Stimulated activated CD8-positive, alpha-beta memory T cell treated with anti-CD3 and anti-CD28 coated beads, Interleukin-15, amount 100 ng/mL, for 1 hour (primary cell): ENCODE measurements around the gene TOM1L2.

Source experiments
- DNase-seq: peaks from one replicate; pipeline ENCODE4 v3.0.0-alpha.2; 2020; ENCODE audit warnings: low read depth

The TOM1L2 gene

GRCh38 chr17:17994271-17995069, 22.3 kb upstream of the TOM1L2 start:
- no peak for DNase-seq

DNA sequence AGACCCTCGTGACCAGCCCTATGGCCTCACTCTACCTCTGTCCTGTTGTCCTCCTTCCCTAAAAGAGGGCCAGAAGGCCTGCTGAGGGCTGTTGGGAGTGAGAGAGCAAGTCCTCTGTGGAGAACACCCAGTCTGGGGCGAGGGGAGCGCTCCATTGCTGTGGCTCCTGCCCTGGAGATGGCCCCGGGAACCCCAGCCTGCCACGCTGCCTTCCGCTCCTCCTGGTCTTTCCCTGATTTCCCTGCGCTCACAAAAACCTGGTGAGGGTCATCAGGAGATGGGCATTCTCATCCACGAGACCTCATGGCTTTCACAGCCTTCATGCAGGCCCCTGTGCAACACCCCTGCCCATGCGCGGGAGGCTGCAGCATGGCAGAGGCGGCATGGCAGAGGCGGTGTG, 21.7 kb upstream of the TOM1L2 start:
- DNase-seq, result no peak

DNA sequence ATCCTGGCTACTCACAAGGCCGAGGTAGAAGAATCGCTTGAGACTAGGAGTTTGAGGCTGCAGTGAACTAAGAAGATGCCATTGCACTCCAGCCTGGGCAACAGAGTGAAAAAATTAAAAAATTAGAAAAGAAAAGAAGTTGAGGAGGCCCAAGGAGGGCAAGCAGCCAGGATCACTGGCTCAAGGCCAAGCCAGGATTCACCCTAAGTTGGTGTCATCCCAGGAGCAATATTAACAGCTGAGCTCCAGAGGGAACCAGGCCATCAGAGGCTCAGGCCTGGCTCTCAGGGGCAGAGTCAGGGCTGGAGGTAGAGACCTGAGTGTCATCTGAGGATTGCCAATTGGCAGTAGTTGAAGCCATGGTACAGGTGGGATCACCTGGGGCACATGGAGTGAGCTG, 21.2 kb upstream of the TOM1L2 start:
- no peak for DNase-seq

GRCh38 chr17:17990282-17990681, 18.1 kb upstream of the TOM1L2 start:
- DNase-seq, result no peak

- no peak for DNase-seq
These were observed 17.4 kb upstream of the TOM1L2 start for GRCh38 chr17:17989618-17990017.

DNA sequence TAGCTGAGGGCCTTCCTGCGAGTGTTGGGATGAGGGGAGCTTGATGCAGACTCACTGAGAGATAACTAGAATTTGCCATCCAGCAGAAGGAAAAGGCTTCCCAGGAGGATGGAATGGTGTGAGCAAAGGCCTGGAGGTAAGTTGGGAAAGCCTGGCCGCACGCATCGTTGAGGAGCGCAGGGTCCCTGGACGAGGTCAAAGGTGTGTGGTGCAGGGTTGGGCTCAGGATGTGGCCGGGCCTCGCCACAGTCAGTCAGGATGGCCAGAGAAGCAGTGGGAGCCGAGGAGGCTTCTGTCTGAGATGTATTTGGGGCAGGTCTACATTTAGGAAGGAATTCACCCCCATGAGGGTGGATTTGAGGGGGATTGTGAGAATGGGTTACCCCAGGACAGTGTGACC, 16.9 kb upstream of the TOM1L2 start:
- DNase-seq, result no peak

GRCh38 chr17:17988427-17988945, 16.3 kb upstream of the TOM1L2 start:
- DNase-seq, result no peak

DNA sequence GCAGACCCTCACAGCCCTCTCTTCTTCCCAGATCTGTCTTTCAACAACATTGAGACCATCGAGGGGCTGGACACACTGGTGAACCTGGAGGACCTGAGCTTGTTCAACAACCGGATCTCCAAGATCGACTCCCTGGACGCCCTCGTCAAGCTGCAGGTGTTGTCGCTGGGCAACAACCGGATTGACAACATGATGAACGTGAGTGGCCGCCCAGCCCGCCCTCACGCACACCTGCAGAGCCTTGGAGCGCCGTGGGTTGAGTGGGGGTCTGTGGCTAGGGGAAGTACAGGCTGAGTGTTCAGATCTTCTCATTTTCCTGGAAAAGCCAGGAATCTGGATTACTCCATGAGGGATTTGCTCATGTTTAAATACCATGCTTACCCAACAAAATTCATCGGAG, 15.7 kb upstream of the TOM1L2 start:
- no peak for DNase-seq

- no peak for DNase-seq
These were observed 15.1 kb upstream of the TOM1L2 start for GRCh38 chr17:17987187-17987896.

DNA sequence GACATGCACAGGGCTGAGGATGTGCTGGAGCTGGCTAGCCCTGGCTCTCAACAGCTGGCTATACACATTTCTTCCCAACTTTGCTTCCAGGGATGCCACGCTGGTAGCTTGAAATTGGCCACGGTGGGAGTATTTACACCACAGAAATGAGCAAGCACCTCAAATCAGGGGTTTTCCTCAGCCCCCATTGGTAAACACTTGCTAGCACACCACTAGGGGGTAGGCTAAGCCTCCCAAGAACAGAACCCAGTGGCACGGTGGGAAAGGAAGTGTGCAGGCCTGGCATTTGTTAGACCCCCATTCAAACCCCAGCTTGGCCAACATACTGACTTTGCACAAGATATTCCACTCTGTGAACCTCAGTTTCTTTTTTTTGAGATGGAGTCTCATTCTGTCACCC, 13.4 kb upstream of the TOM1L2 start:
- DNase-seq, result no peak

DNA sequence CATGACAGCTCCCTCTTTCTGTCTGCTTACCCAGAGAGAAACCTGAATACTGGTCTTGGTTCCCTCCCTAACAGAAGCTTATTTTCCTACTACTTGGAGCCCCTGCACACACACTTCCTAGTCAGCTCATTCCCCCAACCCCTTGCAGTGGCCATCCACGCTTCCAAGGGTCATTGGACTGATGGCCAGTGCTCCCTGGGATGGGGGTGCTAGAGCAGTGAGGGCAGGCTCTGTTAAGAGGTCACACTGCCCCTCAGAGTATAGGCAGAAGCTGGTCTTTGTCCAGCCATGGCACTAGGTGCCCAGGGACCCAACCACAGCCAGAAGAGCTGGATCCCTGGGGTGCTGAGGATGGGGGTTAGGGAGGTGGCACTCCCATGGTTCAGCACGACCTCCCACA, 13.0 kb upstream of the TOM1L2 start:
- DNase-seq, result no peak

- DNase-seq, result no peak
These were observed 11.6 kb upstream of the TOM1L2 start for GRCh38 chr17:17983776-17984175.

- no peak for DNase-seq
These were observed 11.2 kb upstream of the TOM1L2 start for GRCh38 chr17:17983376-17983775.

DNA sequence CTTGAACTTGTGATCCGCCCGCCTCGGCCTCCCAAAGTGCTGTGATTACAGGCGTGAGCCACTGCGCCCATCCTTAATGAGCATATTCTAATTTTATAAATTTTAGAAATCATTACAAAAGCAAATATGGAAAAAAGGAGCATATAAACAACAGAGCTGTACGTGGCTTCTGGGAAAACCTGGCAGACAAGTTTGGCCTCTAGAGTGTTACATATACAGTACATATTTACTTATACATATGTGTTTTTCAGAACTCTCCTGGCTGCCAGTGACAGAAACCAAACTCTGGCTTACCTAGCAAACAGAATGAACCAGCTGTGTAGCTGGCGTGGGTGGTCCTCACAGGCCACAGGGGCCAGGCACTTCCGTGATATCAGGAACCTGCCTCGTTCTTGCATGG, 10.6 kb upstream of the TOM1L2 start:
- DNase-seq, result no peak

DNA sequence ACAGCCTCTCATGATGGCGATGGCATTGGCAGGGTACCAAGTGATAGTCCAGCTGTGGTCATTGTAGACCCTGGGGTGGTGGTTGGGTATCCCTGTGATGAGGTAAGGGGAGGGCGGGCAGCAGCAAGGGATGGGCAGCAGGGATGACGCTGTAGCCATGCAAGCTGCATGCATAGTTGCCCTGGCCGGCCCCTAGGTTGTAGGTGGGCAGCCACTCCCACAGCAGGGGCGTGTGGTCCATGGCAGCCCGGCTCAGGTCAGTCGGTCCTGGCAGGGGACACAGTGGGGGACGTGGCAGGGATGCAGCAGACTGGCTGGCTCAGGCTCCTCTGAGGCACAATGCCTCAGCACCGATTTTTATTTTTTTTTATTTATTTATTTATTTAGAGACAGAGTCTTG, 9.1 kb upstream of the TOM1L2 start:
- no peak for DNase-seq

DNA sequence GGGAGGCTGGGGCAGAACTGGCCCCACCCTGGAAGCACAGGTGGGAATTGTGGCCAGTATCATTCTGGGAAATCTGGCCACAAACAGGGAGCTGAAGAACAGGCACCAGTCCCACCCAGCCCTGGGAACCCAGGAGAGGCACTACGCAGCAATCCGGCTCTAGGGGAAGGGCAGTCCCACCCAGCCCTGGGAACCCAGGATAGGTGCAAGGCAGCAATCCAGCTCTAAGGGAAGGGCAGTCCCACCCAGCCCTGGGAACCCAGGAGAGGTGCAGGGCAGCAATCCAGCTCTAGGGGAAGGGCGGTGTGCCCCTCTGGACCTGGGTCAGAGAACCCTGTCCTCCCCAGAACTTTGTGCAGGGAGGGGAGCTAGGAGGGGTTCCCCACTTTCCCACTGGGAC, 7.6 kb upstream of the TOM1L2 start:
- no peak for DNase-seq

- no peak for DNase-seq
These were observed 6.6 kb upstream of the TOM1L2 start for GRCh38 chr17:17978481-17979424.

DNA sequence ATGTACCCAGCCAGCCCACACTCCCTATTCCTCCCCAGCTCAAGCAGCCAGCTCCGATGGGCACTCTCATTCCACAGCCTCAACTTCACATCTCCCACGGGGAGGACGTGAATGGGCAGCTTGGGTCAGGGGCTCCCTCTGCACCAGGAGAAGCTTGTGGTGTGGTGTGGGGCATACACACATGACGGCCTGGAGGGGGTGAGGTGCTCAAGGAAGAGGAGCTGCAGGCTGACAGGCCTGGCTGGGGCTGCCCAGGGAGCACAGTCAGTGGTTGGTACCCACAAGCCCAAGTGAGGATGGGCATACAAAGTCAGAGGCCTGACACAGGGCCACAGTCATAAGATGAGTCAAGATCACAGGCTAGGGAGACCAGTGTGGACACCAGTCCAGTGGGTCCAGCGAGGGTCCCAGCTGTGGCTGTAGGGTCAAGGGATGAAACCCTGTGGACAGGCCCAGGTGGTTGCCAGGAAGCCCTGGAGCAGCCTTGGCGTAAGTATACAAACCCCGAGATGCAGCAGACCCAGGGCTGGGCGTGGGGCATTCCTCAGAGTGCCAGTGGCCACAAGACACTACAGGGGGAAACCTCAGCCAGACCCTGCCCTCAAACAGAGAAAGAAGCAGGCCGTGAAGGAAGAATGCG, 4.9 kb upstream of the TOM1L2 start:
- no peak for DNase-seq

DNA sequence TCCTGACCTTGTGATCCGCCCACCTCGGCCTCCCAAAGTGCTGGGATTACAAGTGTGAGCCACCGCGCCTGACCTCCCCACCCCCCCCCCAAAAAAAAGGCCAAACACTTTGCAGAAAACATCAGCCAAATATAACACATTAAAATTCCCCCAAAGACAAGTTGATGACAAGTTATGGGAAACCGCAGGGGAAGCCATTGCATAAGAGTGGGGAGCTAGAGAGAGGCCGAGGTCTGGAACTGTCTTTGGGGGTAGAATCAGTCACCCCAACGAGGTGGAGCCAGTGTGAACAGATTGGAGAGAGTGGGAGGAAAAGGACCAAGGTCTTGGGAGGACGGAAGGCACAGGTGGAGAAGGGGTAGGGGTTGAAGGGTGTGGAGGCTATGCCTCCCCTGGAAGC, 3.2 kb upstream of the TOM1L2 start:
- DNase-seq, result no peak

GRCh38 chr17:17972952-17973254, 703 bp upstream of the TOM1L2 start:
- DNase-seq, result no peak

DNA sequence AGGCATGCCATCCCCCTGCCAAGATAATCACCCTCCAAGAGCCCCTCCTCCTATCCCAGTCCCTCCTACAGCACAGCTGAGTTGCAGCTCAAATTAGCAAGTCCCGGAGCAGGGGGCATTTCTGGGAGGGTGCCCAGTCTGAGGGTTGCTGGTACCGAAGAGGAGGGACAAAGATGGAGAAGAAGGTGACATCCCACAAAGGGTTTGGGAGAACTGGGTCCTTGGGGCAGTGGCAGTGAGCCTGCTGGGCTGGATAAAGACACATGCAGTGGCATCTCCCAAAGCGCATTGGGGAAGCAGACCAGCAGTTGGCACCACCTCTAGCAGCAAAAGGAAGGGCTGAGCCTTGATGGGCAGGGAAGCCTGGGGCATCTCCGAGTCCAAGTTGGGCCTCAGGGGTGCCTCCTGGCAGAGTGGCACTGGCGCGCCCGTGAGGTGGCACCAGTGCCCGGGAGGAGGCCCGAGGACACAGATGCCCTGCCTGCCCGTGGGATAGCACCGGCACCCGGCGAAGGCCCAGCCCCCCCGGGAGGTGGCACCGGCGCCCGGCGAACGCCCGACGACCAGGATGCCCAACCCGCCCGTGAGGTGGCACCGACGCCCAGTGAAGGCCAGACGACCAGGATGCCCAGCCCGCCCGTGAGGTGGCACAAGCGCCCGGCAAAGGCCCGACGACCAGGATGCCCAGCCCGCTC, 622 bp downstream of the TOM1L2 start:
- no peak for DNase-seq
